Esophagus squamous epithelium (tissue), 5 donors: ENCODE data around the gene RPS6KA4. TPM values are rescaled to one million over a fixed set of nuclear protein-coding genes. Genes with fewer than 3 reads are reported as not detected.

Experiments used
- DNase-seq: peaks from one replicate; lab custom pipeline; 2025; lab: John Stamatoyannopoulos, UW
- H3K27ac ChIP-seq, 4 donors: fragments of 200-600 bp; sonication (generic); one replicate each; pipeline ENCODE4 v1.5.1; 2016 to 2019; ENCODE audit warnings: mild to moderate bottlenecking in 1 of 4
- H3K27me3 ChIP-seq, 4 donors: fragments of 200-600 bp; sonication (generic); 1 replicate in 3 of 4; 2 replicates in 1 of 4; pipeline versions ENCODE4 v1.5.1 to v1.6.0; 2017 to 2021; ENCODE audit warnings: antibody characterized with exemption in 1 of 4
- H3K36me3 ChIP-seq, 3 donors: fragments of 200-600 bp; sonication (generic); one replicate each; pipeline ENCODE4 v1.5.1; 2016 to 2019
- H3K4me1 ChIP-seq, 3 donors: fragments of 200-600 bp; sonication (generic); one replicate each; pipeline ENCODE4 v1.5.1; 2017 to 2019
- H3K4me3 ChIP-seq, 4 donors: fragments of 200-600 bp; sonication (generic); 1 replicate in 3 of 4; 2 replicates in 1 of 4; pipeline ENCODE4 v1.5.1; 2016 to 2019; ENCODE audit warnings: mild to moderate bottlenecking in 2 of 4, moderate library complexity in 1 of 4
- H3K9me3 ChIP-seq, 3 donors: fragments of 200-600 bp; sonication (generic); one replicate each; pipeline ENCODE4 v1.5.1; 2016 to 2019
- POLR2A ChIP-seq, 4 donors: fragments of 450-650 bp; IDR thresholded peaks; one replicate each; pipeline ENCODE4 v1.6.1; 2017; ENCODE audit warnings: antibody characterized with exemption in 4 of 4, mild to moderate bottlenecking in 4 of 4, moderate library complexity in 3 of 4
- WGBS, 2 donors: methylation state at CpG; one replicate each; pipeline ENCODE4 v1.1.5; 2018; 5-methylcytosine and 5-hydroxymethylcytosine counted together
- intact Hi-C: fragments of 100-400 bp; cut with DNase I; formaldehyde crosslinking; loops from one replicate; pipeline ENCODE4 v1.15.0; 2022
- total RNA-seq, 4 donors: library from RNA; depleted of rRNA; stranded (reverse); fragments of >200 nt; gene quantifications; one replicate each; pipeline ENCODE4 v1.1.0, GENCODE V29; 2016
- TF ChIP-seq, protein P1 (sequence below), 6 experiments: fragments of 450-650 bp in 4 of 6; fragments of 200-600 bp in 2 of 6; sonication (generic) in 2 of 6; IDR thresholded peaks; one replicate each; pipeline ENCODE4 v1.5.1; 2016 to 2019; ENCODE audit warnings: antibody characterized with exemption in 6 of 6, mild to moderate bottlenecking in 4 of 6, moderate library complexity in 4 of 6
- donor health status: DM: yes; HTN: yes; CAD: no.

Gene RPS6KA4
- total RNA-seq, 4 donors from 2014 or later, result 28.6 to 69.8 (median 55.0) TPM

DNA sequence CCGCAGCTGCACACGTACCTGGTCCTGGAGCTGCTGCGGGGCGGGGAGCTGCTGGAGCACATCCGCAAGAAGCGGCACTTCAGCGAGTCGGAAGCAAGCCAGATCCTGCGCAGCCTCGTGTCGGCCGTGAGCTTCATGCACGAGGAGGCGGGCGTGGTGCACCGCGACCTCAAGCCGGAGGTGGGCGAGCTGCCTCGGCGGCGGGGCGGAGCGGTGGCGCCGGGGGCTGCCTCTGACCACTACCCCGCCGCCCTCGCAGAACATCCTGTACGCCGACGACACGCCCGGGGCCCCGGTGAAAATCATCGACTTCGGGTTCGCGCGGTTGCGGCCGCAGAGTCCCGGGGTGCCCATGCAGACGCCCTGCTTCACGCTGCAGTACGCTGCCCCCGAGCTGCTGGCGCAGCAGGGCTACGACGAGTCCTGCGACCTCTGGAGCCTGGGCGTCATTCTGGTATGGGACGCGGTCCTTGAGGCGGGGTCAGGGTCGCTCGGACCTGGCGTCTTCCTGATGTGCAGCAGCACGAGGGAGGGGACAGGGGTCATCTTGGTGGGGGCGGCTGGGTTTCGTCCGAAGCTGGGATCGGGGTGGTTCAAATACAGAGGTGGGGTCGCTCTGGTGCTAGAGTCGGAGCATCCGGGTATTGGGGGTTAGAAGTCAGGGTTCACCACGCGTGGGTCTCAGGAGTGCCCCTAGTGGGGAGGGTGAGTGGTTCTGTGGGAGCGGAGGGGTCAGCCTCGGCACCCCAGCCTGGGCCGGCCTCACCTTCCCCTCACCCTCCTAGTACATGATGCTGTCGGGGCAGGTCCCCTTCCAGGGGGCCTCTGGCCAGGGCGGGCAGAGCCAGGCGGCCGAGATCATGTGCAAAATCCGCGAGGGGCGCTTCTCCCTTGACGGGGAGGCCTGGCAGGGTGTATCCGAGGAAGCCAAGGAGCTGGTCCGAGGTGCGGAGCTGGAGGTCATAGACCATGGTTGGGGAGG lies 10.8 kb downstream of the RPS6KA4 start:
- H3K36me3 ChIP-seq, result peaks cover 28 to 74% (median 52%) of the 10 kb centered on the region in 3 donors
- no peaks in the 10 kb centered on the region for H3K27me3 ChIP-seq
- peaks cover 0 to 7% (median 0%) of the 10 kb centered on the region in 3 donors for H3K4me1 ChIP-seq
- H3K4me3 ChIP-seq, result no peak overlapping the region
- no peak for TF ChIP-seq POLR2A (IDR thresholded peaks at IDR 0.05)
- TF ChIP-seq, protein P1, sequence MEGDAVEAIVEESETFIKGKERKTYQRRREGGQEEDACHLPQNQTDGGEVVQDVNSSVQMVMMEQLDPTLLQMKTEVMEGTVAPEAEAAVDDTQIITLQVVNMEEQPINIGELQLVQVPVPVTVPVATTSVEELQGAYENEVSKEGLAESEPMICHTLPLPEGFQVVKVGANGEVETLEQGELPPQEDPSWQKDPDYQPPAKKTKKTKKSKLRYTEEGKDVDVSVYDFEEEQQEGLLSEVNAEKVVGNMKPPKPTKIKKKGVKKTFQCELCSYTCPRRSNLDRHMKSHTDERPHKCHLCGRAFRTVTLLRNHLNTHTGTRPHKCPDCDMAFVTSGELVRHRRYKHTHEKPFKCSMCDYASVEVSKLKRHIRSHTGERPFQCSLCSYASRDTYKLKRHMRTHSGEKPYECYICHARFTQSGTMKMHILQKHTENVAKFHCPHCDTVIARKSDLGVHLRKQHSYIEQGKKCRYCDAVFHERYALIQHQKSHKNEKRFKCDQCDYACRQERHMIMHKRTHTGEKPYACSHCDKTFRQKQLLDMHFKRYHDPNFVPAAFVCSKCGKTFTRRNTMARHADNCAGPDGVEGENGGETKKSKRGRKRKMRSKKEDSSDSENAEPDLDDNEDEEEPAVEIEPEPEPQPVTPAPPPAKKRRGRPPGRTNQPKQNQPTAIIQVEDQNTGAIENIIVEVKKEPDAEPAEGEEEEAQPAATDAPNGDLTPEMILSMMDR (IDR thresholded peaks at IDR 0.05), result no peak
- no peak overlapping the region for H3K27ac ChIP-seq
- WGBS, 2 donors, result 79 to 90% methylated on average over 22 to 24 of the region's 82 CpGs
- intact Hi-C loops, result no loop called here
- no peak for DNase-seq
- no peaks in the 10 kb centered on the region for H3K9me3 ChIP-seq

DNA sequence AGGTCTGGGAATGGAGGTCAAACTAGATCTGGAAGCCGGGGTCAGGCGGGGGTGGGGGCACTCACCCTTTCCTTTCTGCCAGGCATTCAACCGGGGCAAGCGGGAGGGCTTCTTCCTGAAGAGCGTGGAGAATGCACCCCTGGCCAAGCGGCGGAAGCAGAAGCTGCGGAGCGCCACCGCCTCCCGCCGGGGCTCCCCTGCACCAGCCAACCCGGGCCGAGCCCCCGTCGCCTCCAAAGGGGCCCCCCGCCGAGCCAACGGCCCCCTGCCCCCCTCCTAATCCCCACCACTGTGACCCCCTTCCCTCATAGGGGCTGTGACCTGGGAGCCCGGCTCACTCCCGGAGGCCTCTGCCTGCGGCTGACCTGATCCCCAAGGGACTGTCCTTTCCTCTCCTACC lies 12.2 kb downstream of the RPS6KA4 start:
- Histone ChIP-seq H3K4me3 (no peak overlapping the region), H3K36me3 (peaks cover 28 to 60% (median 38%) of the 10 kb centered on the region in 3 donors), H3K27ac (no peak overlapping the region), H3K27me3 (no peaks in the 10 kb centered on the region), H3K9me3 (no peaks in the 10 kb centered on the region), H3K4me1 (peaks cover 0 to 5% (median 0%) of the 10 kb centered on the region in 3 donors)
- intact Hi-C loops, result no loop called here
- 86 to 94% methylated on average over 7 to 12 of the region's 22 CpGs for WGBS, 2 donors
- DNase-seq, result no peak
- TF ChIP-seq, protein P1 (IDR thresholded peaks at IDR 0.05), result no peak
- TF ChIP-seq POLR2A (IDR thresholded peaks at IDR 0.05), result no peak

DNA sequence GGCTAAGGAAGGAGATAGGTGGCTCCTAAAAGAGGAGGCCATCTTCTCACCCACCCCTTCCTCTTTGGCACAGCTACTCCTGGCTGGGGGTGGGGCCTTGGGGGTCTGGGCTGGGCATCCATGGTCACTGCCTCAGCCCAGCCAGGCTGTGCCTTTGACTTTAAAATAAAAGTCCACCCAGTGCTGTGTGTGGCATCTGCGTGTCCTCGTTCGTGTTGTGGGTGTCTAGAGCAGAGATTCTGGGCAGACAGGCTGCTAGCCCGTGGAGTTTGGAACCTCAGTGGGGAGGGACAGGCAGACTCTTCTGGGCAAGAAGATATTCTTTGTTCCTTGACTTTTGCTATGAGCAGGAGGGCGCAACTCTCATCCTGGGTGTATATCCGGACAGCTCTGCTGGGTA lies 13.1 kb downstream of the RPS6KA4 start:
- TF ChIP-seq POLR2A (IDR thresholded peaks at IDR 0.05), result no peak
- TF ChIP-seq, protein P1 (IDR thresholded peaks at IDR 0.05), result no peak
- Histone ChIP-seq H3K9me3 (no peaks in the 10 kb centered on the region), H3K4me1 (no peaks in the 10 kb centered on the region), H3K27ac (no peak overlapping the region), H3K4me3 (no peak overlapping the region), H3K36me3 (peaks cover 28 to 51% (median 31%) of the 10 kb centered on the region in 3 donors), H3K27me3 (no peaks in the 10 kb centered on the region)
- WGBS, 2 donors, result 90% methylated on average over 6 of the region's 6 CpGs; no CpG with 5 or more reads in 1 of the 2 donors
- no peak for DNase-seq
- intact Hi-C loops, result no loop called here

DNA sequence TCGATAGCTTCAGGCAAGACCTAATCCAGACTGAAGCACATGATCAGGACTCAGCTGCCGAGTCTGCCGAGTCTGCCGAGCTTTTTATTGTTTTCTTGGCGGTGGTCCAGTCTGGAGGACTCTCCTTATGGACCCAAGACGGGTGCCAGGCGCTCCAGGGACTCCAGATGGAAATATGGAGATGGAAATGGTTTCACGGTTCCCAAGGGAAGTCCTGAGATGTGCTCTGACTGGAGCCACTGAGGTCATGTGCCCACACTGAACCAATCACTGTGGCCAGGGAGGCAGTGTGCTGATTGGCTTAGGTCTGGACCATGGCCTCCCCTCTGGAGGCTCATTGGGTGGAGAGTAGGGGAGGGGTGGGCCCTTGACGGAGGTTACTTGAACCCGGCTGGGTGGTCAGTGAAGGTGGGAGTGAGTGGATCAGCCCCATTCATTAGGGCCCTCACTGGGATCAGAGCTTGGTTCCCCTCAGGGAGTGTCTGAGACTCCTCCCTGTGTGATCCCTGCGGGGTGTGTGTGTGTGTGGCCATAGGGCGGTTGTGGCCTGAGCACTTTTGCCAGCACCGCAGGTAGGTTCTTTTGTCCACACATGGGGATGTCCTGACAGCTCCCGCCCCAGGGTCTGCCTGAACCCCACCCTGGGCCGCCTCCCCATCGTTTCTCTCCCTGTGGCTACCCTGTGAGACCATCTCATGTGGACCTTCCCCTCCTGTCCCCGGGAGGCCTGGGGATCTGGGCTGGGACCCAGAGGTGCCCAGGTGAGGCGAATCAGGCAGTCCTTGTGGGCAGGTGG lies 14.0 kb downstream of the RPS6KA4 start:
- no peak for DNase-seq

More for the DNA sequence above, 14.0 kb downstream of the RPS6KA4 start:
- TF ChIP-seq, protein P1 (IDR thresholded peaks at IDR 0.05), result no peak
- no peak for TF ChIP-seq POLR2A (IDR thresholded peaks at IDR 0.05)
- H3K36me3 ChIP-seq, result peaks cover 23 to 42% (median 23%) of the 10 kb centered on the region in 3 donors
- H3K4me3 ChIP-seq, result no peak overlapping the region
- WGBS, 2 donors, result 42 to 62% methylated on average over 4 to 9 of the region's 18 CpGs
- no peaks in the 10 kb centered on the region for H3K27me3 ChIP-seq
- peaks cover 0 to under 1% (median 0%) of the 10 kb centered on the region in 3 donors for H3K4me1 ChIP-seq
- intact Hi-C loops, result no loop called here
- H3K9me3 ChIP-seq, result no peaks in the 10 kb centered on the region
- H3K27ac ChIP-seq, result no peak overlapping the region
